Measurements from ENCODE around the gene IL1A. TPM values are rescaled to one million over a fixed set of nuclear protein-coding genes. Genes with fewer than 3 reads are reported as not detected.
A peak's percentile ranks its signal among the peaks of the same experiment; 100 is the strongest.

Gene IL1A
- polyA plus RNA-seq, 5 donors, result 0.12 to 0.20 TPM; not detected in 3

DNA sequence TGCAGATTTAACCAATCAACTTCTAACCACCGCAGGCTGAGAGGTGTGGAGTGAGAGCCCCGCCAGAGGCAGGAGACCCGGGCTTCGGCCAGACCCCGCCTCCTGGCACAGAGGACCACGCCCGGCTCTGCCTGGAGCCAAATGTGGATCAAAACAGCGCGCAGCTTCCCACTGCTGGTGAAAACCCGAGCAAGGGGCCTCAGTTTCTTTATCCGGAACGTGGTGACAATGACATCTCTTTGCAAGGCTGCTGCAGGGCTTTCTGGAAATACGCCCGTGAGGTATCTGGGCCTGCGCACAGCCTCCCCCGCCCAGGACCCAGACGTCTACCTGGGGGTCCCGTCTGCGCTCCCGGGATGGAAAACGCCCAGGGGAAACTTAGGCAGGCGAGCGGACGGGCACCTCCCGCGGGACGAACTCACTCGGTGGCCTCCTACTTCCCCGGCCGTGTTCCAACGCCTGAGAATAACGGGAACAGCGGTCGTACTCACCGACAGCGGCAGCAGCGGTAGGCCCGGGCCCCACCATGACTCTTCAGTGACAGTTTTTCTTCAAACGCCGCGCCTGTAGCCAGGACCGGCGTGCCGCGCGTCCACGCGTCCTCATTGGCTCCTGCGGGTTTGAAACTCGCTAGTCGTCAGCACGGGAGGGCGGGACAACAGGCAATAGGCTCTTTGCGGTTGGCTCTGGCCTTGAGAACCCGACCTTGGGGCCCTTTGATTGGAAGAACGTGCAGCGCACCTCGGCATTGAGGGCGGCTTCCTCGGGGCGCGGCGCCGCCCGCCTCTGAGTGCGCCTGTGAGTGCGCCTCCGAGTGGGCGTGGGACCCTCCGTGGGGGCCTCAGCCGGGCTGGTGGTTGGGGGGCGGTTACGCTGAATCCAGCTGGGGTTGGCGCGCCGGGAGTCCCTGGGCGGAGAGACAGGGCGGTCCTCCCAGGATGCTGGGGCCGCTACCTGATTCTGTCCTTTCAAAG, 19.9 kb downstream of the IL1A start, which contains the start of gene CKAP2L:
Gene CKAP2L, minus strand, starts transcription at position 539 of the 974 bp plus-strand sequence. Its CDS starts 11 bp downstream, at position 528.
- DNase-seq, result peak; percentile 95 to 96

DNA sequence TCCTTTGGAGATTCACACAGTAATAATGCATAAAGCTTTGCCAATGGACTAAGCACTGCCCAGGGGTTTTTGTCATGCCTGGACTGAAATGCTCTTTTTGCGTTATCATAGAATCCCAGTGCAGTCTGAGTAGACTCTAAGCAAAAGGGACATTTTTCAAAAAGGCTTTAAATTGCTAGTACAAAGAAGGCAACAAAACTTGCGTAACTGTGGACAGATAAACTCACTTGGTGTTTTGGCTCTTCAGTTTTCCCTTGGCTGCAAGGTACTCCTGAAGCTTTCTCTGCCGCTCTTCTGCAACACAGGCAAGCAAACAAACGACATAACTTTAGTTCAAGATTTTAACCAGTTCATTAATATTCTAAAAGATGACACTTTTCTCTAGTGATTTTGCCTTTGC, 22.0 kb downstream of the IL1A start:
- no peak for DNase-seq

DNA sequence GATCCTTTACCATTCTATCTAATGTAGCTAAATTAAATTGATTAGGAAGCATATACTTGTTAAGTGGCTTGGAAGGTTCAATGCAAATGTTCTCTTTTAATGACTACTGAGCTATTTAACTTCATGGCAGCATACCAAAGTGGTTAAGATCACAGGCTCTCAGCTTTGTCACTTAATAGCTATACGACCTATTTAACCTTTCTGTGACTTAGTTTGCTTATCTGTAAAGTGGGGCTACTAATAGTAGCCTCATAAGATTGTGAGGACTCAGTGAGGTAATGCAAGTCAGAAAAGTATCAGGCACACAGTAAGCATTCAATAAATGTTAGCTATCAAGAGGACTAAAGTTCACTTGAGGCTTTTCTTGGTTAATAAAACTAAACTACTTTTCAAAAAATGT, 24.1 kb downstream of the IL1A start:
- no peak for DNase-seq

DNA sequence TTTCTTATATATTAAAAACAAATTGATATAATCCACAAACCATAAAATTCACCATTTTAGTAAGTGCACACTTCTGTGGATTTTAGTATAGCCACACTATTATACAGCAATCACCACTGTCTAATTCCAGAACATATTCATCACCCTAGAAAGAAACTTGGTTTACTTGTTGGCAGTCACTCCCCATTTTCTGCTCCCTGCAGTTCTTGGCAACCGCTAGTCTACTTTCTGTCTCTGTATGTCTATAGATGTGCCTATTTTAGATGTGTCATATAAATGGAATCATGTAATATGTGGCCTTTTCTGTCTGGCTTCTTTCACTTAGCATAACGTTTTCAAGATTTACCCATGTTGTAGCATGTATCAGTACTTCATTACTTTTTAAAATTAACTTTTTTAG, 25.6 kb downstream of the IL1A start:
- no peak for DNase-seq

DNA sequence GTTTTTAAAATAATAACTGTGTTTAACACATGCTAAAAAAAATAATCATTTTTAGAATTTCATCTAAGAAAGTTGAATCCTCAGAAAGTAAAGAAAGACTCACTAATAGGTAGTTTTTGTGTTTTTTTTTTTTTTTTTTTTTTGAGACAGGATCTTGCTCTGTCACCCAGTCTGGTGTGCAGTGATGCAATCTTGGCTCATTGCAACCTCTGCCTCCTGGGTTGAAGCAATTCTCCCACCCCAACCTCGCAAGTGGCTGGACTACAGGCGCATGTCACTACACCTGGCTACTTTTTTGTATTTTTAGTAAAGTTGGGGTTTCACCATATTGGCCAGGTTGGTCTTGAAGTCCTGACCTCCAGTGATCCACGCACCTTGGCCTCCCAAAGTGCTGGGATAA, 27.0 kb downstream of the IL1A start:
- no peak for DNase-seq

DNA sequence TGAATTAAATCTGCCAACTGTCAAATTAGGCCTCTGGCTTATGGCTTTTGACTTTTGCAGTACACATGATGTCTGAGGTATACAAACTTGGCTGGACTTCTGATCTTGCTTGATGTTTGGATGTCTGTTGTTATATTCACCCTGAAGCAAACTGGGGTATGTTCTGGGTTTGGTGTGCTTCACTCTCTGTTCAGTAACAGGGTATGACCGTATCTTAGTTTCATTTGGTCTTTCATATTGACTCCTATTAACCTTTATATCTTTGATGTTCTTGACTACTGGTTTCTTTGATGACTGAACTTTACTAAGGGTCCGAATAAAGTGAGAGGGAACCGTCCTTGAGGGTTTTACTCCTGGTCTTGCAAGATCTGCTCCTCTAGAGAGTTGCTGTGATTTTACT, 28.1 kb downstream of the IL1A start:
- no peak for DNase-seq

DNA sequence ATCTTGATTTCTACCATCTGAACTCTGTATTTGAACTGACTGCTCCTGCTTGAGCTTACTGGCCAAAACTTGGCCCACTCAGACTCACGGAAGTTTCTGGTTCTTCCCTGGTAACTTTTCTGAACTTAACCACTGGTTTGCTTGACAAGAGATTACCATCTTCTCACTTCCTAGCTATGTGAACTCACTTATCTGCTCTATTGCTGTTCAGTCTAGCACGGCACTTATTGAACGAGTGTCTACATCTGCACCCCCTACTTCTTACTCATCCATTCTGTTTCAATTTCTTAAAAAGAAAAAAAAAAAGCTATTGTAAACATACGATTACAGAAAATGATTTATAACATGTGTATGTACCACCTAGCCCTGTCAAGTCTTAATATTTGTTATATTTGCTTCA, 28.8 kb downstream of the IL1A start:
- no peak for DNase-seq

DNA sequence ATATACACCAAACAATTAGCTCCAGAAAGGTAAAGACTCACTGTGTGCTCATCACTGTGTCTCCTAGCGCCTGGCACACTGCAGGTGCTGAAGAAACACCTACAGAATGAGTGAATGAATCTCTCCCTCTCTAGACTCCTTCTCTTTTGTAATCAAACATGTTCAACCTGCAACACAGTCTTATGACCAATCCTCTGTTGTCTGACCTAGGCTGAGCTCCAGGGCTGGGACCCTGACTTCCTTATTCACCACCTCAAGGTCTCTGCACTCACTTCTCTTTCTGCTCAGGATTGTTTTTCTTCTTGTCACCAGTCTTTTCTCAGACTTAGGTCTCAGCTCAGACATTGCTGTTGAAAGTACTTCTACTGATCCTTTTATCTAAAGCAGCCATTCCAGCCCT, 29.7 kb downstream of the IL1A start:
- DNase-seq, result no peak

DNA sequence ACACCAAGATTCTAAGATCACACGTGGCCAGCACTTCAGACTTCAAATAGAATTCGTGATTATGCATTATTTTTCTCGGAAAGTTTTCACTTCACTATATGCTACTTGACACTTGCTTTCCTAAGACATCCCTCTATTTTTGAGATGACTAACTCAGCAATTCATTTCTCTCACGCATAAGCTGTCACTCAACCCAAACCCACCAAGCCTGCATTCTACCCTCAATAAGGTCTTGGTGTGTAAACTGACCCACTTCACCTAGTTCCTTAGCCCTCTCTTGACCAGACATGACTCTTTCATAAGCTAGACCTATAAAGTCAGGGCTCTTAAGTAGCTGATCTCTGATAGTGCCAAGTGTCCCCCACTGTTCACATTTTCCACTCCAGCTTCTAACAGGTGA, 31.6 kb downstream of the IL1A start:
- no peak for DNase-seq

DNA sequence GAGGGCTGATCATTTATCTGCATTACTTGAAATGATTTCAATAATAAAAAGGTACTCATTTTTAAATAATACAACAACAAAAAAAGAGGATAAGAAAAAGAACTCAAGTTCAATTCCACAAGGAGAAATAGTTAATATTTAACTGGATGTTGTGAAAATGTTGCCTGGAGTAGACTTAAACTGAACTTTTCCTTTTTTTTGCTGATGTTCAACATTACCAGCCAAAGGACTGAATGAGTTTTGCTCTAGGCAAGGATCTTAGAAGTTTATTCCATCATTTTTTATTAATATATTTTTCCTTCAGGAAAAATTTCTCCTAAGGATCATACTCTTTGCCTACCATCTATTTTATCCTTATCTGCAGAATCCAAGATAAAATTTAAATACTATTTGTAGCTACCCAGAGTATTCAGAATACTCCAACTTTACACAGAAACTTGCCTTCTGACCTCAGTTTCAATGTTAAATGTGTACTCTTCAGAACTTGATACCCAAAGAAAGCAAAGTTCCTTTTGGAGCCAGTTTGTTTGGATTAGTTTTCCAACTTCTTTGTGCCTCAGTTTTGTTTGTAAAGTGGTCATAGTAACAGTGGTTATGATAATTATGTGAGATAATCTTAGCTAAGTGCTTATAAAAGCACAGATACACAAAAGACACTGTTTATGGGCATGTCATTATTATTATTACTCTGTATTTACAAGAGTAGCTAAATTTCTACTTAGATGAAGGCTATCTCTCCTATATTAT, 32.7 kb downstream of the IL1A start:
- DNase-seq, result no peak

DNA sequence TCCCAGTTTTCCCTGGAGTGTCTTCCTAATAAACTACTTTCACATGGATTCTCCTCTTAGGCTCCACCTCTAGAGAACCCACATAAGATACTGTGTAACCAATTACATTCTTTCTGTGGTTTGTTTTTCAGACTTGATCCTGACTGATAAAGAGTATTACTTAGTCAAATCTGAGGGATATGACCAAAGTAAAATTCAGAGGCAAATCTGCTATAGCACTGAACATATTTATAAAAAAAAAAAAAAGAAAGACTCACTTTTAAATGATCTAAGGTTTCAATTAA, 33.8 kb downstream of the IL1A start:
- DNase-seq, result no peak

DNA sequence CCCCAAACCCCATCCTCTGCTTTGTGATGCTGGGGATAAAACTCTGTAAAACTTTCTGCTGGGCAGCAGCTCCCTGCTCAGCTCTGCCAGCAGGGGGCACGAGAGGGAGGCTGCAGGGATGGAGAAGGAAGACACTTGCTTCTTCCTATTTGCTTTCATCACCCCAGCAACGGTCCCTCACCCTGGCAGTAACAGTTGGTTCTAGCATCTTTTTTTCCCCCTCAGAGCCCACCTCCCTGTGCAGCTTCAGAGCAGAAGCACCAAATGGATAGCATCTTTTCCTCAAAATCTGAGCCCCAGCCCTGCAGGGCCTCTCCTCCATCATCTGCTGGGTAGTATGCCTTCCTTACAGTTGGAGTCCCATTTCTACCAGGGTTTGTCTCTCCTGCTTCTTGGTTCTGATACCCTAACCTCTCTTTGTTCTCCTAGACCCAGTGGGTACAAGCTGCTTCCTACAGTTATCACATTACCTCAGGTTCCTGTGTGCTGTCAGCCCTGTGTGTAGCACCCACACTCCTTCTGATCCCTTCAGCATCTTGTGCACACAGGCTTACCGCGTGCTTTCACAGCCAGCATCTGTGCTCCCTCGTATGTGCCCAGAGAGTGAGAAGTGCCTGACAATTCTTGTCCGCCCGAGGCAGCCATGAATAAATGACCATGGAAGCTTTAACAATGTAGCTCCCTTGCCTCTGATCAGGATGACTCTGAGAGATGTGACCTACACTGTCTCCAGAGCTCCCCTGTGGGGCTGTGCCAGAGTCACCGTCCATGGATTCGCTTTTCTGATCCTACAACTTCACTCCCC, 34.3 kb downstream of the IL1A start:
- DNase-seq, result peak in 1 of 2 donors; percentile 66

DNA sequence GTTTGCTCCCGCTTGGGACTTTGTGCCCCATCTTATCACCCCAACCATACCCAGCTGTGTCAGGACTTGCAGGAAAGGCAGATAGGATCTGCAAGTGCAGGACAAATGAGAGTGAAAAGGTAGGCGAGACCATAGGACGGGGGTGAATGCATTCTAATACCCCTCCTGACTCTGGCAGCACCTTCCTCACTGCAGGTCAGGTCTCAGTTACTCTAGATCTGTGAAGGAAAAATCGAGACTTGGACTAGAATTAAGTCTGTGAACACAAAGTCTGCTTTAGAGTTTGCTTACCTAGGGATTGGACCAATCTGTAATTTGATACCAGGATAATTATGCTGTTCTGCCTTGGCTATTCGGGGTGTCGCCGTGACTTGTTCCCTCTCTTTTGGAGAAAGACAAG, 43.8 kb downstream of the IL1A start:
- no peak for DNase-seq

DNA sequence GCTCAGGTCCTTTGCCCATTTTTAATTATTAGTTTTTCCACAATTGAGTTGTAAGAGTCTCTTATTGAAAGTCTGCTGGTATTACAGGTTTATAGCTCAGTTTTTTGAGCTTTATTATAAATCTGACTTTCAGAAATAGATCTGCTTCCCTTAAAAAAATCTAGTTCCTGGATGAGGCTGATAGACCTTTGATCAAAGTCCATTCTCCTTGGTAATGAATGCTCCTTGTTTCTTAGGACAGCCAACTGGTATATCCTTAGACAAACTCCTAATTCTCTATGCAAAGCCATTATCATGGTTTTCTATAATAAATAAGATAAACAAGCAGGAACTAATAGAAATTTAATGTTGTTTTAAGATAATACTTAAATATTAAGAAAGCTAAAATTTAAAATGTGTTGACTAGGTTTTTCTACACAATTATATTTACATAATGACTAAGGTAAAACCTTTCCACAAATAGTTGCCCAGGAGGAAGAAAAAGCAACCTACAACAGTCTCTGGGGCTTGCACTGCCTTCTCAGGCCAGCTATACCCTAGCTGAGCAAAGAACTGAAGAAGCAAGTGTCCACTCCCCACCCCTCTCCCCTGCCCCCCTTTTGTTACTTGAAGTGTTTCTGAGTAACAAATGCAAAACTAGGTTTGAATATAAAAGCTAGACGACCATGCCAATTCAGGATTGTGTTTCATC, 46.6 kb downstream of the IL1A start:
- no peak for DNase-seq

DNA sequence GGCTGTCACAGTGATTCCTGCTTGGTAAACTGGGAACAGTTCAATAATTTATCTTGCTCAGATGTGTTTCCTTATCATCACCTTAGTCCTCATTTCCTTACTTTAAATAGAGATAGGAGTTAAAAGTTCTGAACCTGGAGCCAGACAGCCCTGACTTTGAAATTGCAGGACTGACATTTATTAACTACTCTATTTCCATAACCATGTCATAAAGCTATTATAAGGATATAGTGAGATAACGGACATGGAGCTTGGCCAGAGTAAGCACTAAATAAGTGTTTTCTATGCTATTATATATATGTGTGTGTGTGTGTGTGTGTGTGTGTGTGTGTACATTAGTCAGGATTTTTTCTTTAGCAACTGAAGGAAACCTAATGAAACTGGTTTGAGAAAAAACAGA, 50.4 kb downstream of the IL1A start:
- peak; percentile 56 to 75 for DNase-seq

DNA sequence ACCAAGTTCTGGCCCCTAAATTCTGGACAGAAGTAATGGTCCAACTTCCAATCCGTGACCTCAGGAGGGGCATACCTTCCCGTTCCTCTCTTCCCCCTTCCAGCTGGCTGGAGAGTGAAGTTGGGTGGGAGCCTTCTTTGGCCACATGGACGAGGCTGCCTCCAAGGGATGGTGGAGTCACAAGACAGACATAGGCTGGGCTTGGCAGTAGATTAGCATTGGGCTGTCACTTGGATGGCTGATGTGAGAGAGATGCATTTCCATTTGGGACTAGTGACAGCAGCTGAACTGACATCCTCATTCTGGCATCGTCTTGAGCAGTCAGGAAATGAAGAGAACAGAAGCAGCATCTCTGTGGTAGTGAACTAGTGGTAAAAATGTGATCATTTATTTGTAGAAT, 50.8 kb downstream of the IL1A start:
- peak; percentile 74 to 83 for DNase-seq

DNA sequence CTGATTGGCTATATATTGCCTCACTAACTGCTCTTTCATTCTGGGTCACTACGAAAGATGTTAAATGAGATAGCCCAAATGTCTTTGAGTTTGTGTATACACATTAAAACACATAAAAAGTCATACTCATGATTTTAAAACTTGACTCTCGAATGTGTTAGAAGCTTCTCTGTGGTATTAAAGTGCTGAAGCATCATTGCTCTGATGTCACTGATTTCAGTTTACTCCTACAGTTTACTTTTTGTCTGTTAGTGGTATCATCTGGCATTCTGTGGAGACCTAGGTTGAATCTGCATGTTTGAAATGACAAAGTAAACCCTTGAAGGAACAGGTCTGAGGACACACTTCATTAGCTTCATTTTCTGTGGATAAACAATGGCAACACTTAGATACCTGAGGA, 52.8 kb downstream of the IL1A start:
- DNase-seq, result no peak

DNA sequence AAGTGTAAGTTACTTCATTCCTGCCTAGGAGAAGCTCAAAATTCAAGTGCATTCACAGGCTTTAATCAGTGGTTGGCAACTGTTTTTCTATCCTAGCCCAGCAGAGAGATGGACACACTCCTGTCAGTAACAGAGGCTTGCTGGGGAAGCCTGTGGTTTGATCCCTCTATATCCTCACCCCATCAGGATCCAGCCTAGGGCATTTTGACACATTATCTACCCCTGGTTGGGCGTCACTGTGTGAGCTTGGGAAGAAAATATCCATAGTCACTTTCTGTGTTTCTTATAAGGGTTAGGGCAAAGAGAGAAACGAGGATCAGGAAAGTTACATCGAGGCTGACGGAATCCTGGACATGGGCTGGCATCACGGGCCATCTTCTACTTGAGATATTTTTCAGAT, 53.5 kb downstream of the IL1A start:
- DNase-seq, result no peak

DNA sequence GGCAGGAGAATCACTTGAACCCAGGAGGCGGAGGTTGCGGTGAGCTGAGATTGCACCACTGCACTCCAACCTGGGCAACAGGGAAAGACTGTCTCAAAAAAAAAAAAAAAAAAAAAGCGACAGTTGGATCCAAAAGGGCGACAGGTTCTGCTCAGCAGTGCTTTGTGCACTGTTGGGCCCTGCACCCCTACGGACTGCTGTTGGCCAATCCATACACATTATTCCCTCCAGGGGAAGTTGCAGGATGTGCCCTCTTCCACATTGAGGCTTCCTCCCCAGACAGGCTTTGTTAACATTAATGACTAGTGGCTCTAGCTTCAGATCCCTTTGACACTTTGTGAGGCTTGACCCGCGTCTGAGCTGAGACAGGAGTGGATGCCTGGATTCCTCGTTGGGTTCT, 54.1 kb downstream of the IL1A start:
- DNase-seq, result no peak

DNA sequence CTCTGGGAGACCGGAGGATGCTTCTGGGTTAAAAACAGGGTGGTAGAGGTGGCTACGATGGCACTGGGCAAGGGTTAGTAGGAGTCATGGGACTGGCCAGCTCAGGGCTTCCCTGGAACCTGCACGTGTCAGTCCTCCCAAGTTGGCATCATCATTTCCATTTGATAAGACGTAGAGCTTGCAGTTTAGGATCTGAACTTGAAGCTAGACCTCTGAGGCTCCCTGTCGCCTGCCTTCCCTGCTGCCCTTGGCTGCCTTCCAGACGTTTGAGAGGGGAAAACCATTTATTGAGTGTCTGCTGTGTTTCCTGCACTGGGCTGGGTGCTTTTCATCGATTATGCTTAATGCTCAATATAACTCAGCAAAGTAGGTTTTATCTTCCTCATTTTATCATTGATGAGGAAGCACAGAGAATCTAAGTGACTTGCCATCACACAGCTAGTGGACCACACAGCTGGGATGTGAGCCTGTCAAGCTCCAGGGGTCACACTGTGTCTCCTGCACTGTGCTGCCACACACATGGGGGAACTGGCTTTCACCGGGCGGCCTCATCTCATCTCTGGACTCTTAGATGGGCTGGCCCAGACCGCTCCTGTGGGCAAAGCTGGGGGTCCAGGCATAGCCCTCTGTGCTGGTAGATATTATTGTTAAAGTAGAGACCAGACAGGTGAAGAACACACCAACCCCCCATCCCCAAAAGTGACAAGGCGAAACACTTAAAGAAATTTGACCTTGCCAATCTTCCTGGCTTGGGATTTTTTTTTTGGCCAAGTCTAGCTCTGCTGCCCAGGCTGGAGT, 55.7 kb downstream of the IL1A start:
- no peak for DNase-seq

DNA sequence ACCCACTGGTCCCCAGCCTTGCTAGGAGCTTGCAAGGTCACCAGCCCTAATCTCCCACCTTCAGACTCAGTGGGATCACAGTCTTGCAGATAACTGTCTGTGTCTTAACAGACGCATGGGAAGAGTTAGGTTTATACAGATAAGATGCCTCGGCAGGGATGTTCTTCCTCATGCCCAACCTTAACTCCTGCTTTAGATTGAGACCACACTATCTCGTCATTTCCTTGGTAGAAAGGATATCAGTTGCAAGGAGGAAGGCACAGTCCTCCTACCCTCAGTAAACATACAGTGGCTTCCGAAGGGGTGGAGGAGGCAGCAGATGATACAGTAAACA, 56.3 kb downstream of the IL1A start:
- no peak for DNase-seq
